Caco-2 (cell line): ENCODE data around the gene DLG2. TPM values are rescaled to one million over a fixed set of nuclear protein-coding genes. Genes with fewer than 3 reads are reported as not detected.

Experiments
- BruUV-seq: library from RNA; stranded (reverse); fragments of 400-500 nt; replicated peaks from 2 replicates; lab custom pipeline; 2021; lab: Mats Ljungman, UMichigan
- CTCF ChIA-PET: fragments of 300-600 bp; sonication (Branson Sonifier 250); formaldehyde crosslinking; loops from one replicate; lab custom pipeline; 2022; ENCODE audit warnings: antibody characterized with exemption; lab: Charles Lee
- POLR2A ChIA-PET: fragments of 300-600 bp; sonication (Branson Sonifier 250); formaldehyde crosslinking; loops from one replicate; lab custom pipeline; 2022; ENCODE audit warnings: antibody characterized with exemption; lab: Charles Lee
- DNase-seq, 2 experiments: peaks; one replicate each; pipeline versions ENCODE4 v3.0.0 to v3.0.0-alpha.2; 2020 to 2022
- H3K27me3 ChIP-seq: replicated peaks from 2 replicates; pipeline ENCODE4 v1.6.0; 2011; ENCODE audit warnings: low read length; ENCODE audit not compliant: control insufficient read depth, insufficient read depth
- H3K36me3 ChIP-seq: 2 replicates; pipeline ENCODE4 v1.5.1; 2011; ENCODE audit warnings: low read length; ENCODE audit not compliant: control insufficient read depth, insufficient read depth
- H3K4me1 ChIP-seq: fragments of 250-450 bp; sonication (Bioruptor Pico); 2 replicates; pipeline ENCODE4 v1.5.1; 2020; ENCODE audit warnings: mild to moderate bottlenecking
- H3K4me3 ChIP-seq: 2 replicates; pipeline ENCODE4 v1.5.1; 2011; ENCODE audit warnings: low read depth, mild to moderate bottlenecking, control low read depth, low read length
- H3K9me3 ChIP-seq: fragments of 250-450 bp; sonication (Bioruptor Pico); 2 replicates; pipeline ENCODE4 v1.5.1; 2020; ENCODE audit warnings: mild to moderate bottlenecking, moderate library complexity
- H3K27ac Mint-ChIP-seq: one replicate; pipeline ENCODE4 v1.8.0; 2022; ENCODE audit warnings: mixed read lengths; ENCODE audit not compliant: unreplicated experiment
- H3K27me3 Mint-ChIP-seq: one replicate; pipeline ENCODE4 v1.8.0; 2022; ENCODE audit warnings: mixed read lengths; ENCODE audit not compliant: insufficient read depth, unreplicated experiment
- H3K36me3 Mint-ChIP-seq: one replicate; pipeline ENCODE4 v1.8.0; 2022; ENCODE audit warnings: mild to moderate bottlenecking, mixed read lengths; ENCODE audit not compliant: insufficient read depth, unreplicated experiment
- H3K4me1 Mint-ChIP-seq: one replicate; pipeline ENCODE4 v1.8.0; 2022; ENCODE audit warnings: low read depth, mixed read lengths; ENCODE audit not compliant: unreplicated experiment
- H3K4me3 Mint-ChIP-seq: one replicate; pipeline ENCODE4 v1.8.0; 2022; ENCODE audit warnings: mild to moderate bottlenecking, moderate library complexity, mixed read lengths; ENCODE audit not compliant: unreplicated experiment
- H3K9me3 Mint-ChIP-seq: one replicate; pipeline ENCODE4 v1.8.0; 2022; ENCODE audit warnings: mixed read lengths; ENCODE audit not compliant: unreplicated experiment
- CTCF ChIP-seq, 2 experiments: fragments of 200-600 bp in 1 of 2; IDR thresholded peaks; 1 replicate in 1 of 2; 2 replicates in 1 of 2; pipeline versions ENCODE4 v1.5.1 to v1.8.0; 2011 to 2022; ENCODE audit warnings: antibody characterized with exemption in 1 of 2, control low read depth in 1 of 2, inconsistent platforms in 1 of 2, low read depth in 1 of 2, low read length in 1 of 2, mild to moderate bottlenecking in 1 of 2, moderate library complexity in 1 of 2; ENCODE audit not compliant: insufficient read depth in 1 of 2, severe bottlenecking in 1 of 2, unreplicated experiment in 1 of 2
- intact Hi-C: fragments of 100-400 bp; cut with micrococcal nuclease; formaldehyde crosslinking; loops from one replicate; pipeline ENCODE4 v1.10.0; 2022; ENCODE audit not compliant: unreplicated experiment
- total RNA-seq: library from RNA; stranded (reverse); gene quantifications from 2 replicates; pipeline ENCODE4 v1.2.3, GENCODE V29; 2022

Gene DLG2
- total RNA-seq, 1 experiment from 2014 or later = 21.6 TPM

DNA sequence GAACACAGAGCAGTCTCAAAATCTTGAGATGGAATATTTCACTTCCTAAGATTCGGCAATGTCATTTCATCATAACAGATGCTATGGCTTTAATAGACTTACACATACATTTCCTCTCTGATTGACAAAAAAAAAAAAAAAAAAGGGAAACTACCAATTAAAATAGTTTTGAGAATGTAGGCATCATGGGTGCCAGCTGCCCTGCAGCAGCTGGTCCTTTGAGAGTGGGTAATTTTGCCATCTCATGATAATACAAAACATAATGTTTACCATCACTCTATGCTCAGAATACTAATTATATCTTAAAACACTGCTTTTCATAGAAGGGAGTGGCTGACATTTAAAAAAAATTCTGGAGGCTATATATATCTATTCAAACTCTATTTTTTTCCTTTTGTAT, 1565.4 kb downstream of the DLG2 start:
- BruUV-seq = no TSS peak
- Mint-ChIP-seq H3K27me3 (peaks cover 8% of the 10 kb centered on the region), H3K9me3 (no peaks in the 10 kb centered on the region), H3K4me3 (no peak overlapping the region), H3K4me1 (no peaks in the 10 kb centered on the region), H3K36me3 (no peaks in the 10 kb centered on the region), H3K27ac (no peak overlapping the region)
- ChIA-PET CTCF (no interaction called here), POLR2A (no interaction called here)
- no peak for DNase-seq
- H3K27me3 ChIP-seq = peaks cover 2% of the 10 kb centered on the region; the same call in 1 of the 2 replicates
- no peaks in the 10 kb centered on the region for H3K36me3 ChIP-seq
- H3K4me1 ChIP-seq = no peaks in the 10 kb centered on the region
- TF ChIP-seq CTCF (IDR thresholded peaks at IDR 0.05; ENCODE audit: insufficient read depth in 1 of 2, low read depth in 1 of 2, low read length in 1 of 2, severe bottlenecking in 1 of 2, unreplicated experiment in 1 of 2) = no peak
- H3K9me3 ChIP-seq = no peaks in the 10 kb centered on the region
- intact Hi-C loops = no loop called here
- no peak overlapping the region for H3K4me3 ChIP-seq

DNA sequence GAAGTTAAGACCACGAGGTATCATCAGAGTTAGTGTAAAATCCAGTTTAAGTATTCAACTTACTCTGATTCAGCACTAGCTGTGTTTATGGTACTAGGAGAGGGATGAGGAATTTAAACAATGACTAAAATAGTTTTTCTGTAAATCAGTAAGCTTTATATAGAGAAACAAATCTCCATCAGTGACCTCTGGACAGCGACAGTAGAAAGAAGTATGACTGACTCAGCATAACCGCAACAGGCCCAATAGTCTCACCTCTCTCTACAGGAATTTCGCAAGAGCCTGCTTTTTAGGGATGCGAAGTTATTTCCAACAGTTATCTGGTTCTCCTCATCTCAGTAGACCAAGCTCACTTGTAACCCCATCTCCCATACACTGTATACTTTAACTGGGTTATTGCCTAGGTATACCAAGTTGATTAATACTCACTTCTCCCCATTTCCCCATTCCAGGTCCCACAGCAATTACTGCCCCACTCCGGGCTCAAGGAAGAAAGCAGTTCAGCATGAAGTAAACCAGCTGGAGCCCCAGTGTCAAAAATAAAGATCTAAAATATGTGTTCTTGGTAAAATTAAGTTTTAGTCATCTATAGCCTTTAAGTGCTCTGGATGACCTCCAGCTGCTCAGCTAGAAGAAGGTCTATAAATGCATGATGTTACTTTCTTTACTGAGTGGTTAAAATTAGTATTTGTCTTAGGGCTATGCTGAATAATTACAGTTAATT, 1570.3 kb downstream of the DLG2 start:
- Mint-ChIP-seq H3K36me3 (no peaks in the 10 kb centered on the region), H3K9me3 (no peaks in the 10 kb centered on the region), H3K4me1 (no peaks in the 10 kb centered on the region), H3K27ac (no peak overlapping the region), H3K27me3 (peaks cover 5% of the 10 kb centered on the region), H3K4me3 (no peak overlapping the region)
- Histone ChIP-seq H3K9me3 (no peaks in the 10 kb centered on the region), H3K27me3 (peaks cover 2% of the 10 kb centered on the region; the same call in 1 of the 2 replicates), H3K4me1 (no peaks in the 10 kb centered on the region), H3K4me3 (no peak overlapping the region), H3K36me3 (no peaks in the 10 kb centered on the region)
- no TSS peak for BruUV-seq
- TF ChIP-seq CTCF (IDR thresholded peaks at IDR 0.05; ENCODE audit: insufficient read depth in 1 of 2, low read depth in 1 of 2, low read length in 1 of 2, severe bottlenecking in 1 of 2, unreplicated experiment in 1 of 2) = no peak
- intact Hi-C loops = no loop called here
- POLR2A ChIA-PET = no interaction called here
- CTCF ChIA-PET = no interaction called here
- DNase-seq = no peak

DNA sequence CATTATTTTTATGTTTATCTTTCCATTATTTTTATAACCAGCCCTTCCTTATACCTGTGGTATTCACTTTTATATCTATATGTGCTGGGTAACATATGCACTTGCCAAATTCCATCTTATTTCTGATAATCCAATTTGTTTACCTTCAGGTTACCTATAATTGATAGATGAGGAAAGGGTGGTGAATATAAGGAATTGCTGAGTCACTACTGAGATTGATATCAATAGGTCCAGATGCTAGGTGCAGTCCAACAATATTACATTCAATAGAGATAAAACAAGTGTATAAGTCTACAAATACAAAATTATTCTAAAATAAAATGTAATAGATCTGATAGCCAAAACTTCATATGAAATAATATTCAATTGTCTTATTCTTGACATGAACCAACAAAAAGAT, 1582.0 kb downstream of the DLG2 start:
- no peaks in the 10 kb centered on the region for H3K4me1 Mint-ChIP-seq
- H3K4me3 Mint-ChIP-seq = no peak overlapping the region
- TF ChIP-seq CTCF (IDR thresholded peaks at IDR 0.05; ENCODE audit: insufficient read depth in 1 of 2, low read depth in 1 of 2, low read length in 1 of 2, severe bottlenecking in 1 of 2, unreplicated experiment in 1 of 2) = no peak
- H3K9me3 ChIP-seq = 0 out of 2 replicates have a peak, but pooled peaks cover 7% of the 10 kb centered on the region
- no peak overlapping the region for H3K27ac Mint-ChIP-seq
- H3K27me3 ChIP-seq = no peaks in the 10 kb centered on the region
- POLR2A ChIA-PET = no interaction called here
- H3K4me1 ChIP-seq = no peaks in the 10 kb centered on the region
- no peaks in the 10 kb centered on the region for H3K36me3 ChIP-seq
- H3K4me3 ChIP-seq = no peak overlapping the region
- intact Hi-C loops = no loop called here
- H3K36me3 Mint-ChIP-seq = no peaks in the 10 kb centered on the region
- peaks cover 6% of the 10 kb centered on the region for H3K27me3 Mint-ChIP-seq
- DNase-seq = no peak
- CTCF ChIA-PET = no interaction called here
- H3K9me3 Mint-ChIP-seq = peaks cover 8% of the 10 kb centered on the region
- BruUV-seq = no TSS peak
